Lower leg skin (tissue), 4 donors: ENCODE measurements around the gene C9orf43. TPM values are rescaled to one million over a fixed set of nuclear protein-coding genes. Genes with fewer than 3 reads are reported as not detected.
"Not testable (repeated sequence)": the region's sequence is repeated elsewhere in the genome, so short reads cannot be mapped to it uniquely, and the experiment has no call there.

ENCODE experiments used
- DNase-seq, 2 donors: peaks; one replicate each; pipeline ENCODE4 v3.0.0-alpha.2; 2019; ENCODE audit warnings: low spot score in 2 of 2
- H3K4me3 ChIP-seq: fragments of 200-600 bp; sonication (generic); 2 replicates; pipeline ENCODE4 v1.5.1; 2017; ENCODE audit warnings: mild to moderate bottlenecking, low read depth; ENCODE audit not compliant: poor library complexity, severe bottlenecking
- CTCF ChIP-seq, 3 donors: fragments of 450-650 bp; IDR thresholded peaks; one replicate each; pipeline ENCODE4 v1.5.1; 2016; ENCODE audit warnings: antibody characterized with exemption in 3 of 3, mild to moderate bottlenecking in 3 of 3, moderate library complexity in 2 of 3
- POLR2A ChIP-seq, 2 donors: fragments of 450-650 bp; IDR thresholded peaks; one replicate each; pipeline ENCODE4 v1.6.1; 2016 to 2017; ENCODE audit warnings: antibody characterized with exemption in 2 of 2, mild to moderate bottlenecking in 1 of 2, moderate library complexity in 1 of 2
- WGBS, 2 donors: methylation state at CpG; one replicate each; pipeline ENCODE4 v1.1.5; 2018; 5-methylcytosine and 5-hydroxymethylcytosine counted together
- intact Hi-C: fragments of 100-400 bp; cut with DNase I; formaldehyde crosslinking; loops from one replicate; pipeline ENCODE4 v1.15.0; 2023; ENCODE audit warnings: low total_unique reads
- total RNA-seq, 4 donors: library from RNA; depleted of rRNA; stranded (reverse); fragments of >200 nt; gene quantifications; one replicate each; pipeline ENCODE4 v1.1.0, GENCODE V29; 2016

C9orf43 gene
- total RNA-seq, 4 donors from 2014 or later, result 0.17 to 0.46 (median 0.37) TPM

GRCh38 chr9:113398796-113399195 lies 11.8 kb upstream of the C9orf43 start:
- 62 to 81% methylated on average over 5 of the region's 5 CpGs for WGBS, 2 donors

GRCh38 chr9:113399646-113400200 lies 10.8 kb upstream of the C9orf43 start:
- no peak overlapping the region for H3K4me3 ChIP-seq
- TF ChIP-seq POLR2A (IDR thresholded peaks at IDR 0.05) (no peak), CTCF (IDR thresholded peaks at IDR 0.05) (no peak)
- DNase-seq, result no peak
- WGBS, 2 donors, result 71 to 76% methylated on average over 3 of the region's 3 CpGs
- intact Hi-C loops, result no loop called here

More at GRCh38 chr9:113398796-113399195, 11.8 kb upstream of the C9orf43 start:
- no peak for DNase-seq
- no peak for TF ChIP-seq CTCF (IDR thresholded peaks at IDR 0.05)
- no peak for TF ChIP-seq POLR2A (IDR thresholded peaks at IDR 0.05)
- intact Hi-C loops, result no loop called here
- no peak overlapping the region for H3K4me3 ChIP-seq

- H3K4me3 ChIP-seq, result peak within 1 kb of the TSS; percentile 57
- intact Hi-C loops, result no loop called here
- DNase-seq, result peak; percentile 97 to 100
- WGBS, 2 donors, result 2% methylated on average over 22 to 34 of the region's 50 CpGs
- TF ChIP-seq CTCF (IDR thresholded peaks at IDR 0.05) (peak in 1 of 3 donors; percentile 54), POLR2A (IDR thresholded peaks at IDR 0.05) (no peak)
These were observed 9.3 kb upstream of the C9orf43 start, which contains the start of gene ALAD for GRCh38 chr9:113401027-113401792. ALAD (minus strand) TSS chr9:113401284; CDS start chr9:113393559, 7,725 bp downstream.

GRCh38 chr9:113403646-113404045 lies 6.9 kb upstream of the C9orf43 start:
- TF ChIP-seq POLR2A (IDR thresholded peaks at IDR 0.05), result no peak
- no peak for TF ChIP-seq CTCF (IDR thresholded peaks at IDR 0.05)
- DNase-seq, result no peak
- intact Hi-C loops, result no loop called here
- H3K4me3 ChIP-seq, result no peak overlapping the region
- WGBS, 2 donors, result 80 to 85% methylated on average over 2 of the region's 2 CpGs

- 87 to 88% methylated on average over 9 of the region's 9 CpGs for WGBS, 2 donors
- H3K4me3 ChIP-seq, DNase-seq: not testable (repeated sequence)
- intact Hi-C loops, result loop anchor here (5.0 kb wide), 1 partner anchor 99 kb away; no protein-coding TSS in a partner anchor
These were observed 4.2 kb upstream of the C9orf43 start for GRCh38 chr9:113406353-113406752.

GRCh38 chr9:113406873-113407511 lies 3.6 kb upstream of the C9orf43 start:
- peak in 1 of 2 donors; percentile 51 for DNase-seq
- 24 to 26% methylated on average over 7 of the region's 7 CpGs for WGBS, 2 donors
- H3K4me3 ChIP-seq, result not testable (repeated sequence)
- intact Hi-C loops, result loop anchor here (5.0 kb wide), 1 partner anchor 100 kb away; no protein-coding TSS in a partner anchor
- TF ChIP-seq CTCF (IDR thresholded peaks at IDR 0.05), result peak in 1 of 3 donors; percentile 70
